BJ (cell line): ENCODE measurements around the gene PTPN7. TPM values are rescaled to one million over a fixed set of nuclear protein-coding genes. Genes with fewer than 3 reads are reported as not detected.
"Not testable (repeated sequence)": the region's sequence is repeated elsewhere in the genome, so short reads cannot be mapped to it uniquely, and the experiment has no call there.

Experiments
- CTCF ChIA-PET: fragments of 350-600 bp; formaldehyde crosslinking; extraction: SDS; loops from one replicate; lab custom pipeline; 2021; ENCODE audit warnings: antibody characterized with exemption, inconsistent platforms; lab: Yijun Ruan, JAX
- POLR2A ChIA-PET: fragments of 300-600 bp; sonication (Branson Sonifier 250); formaldehyde crosslinking; extraction: SDS; loops from one replicate; lab custom pipeline; 2021; ENCODE audit warnings: antibody characterized with exemption; lab: Charles Lee
- DNase-seq: peaks from one replicate; pipeline ENCODE4 v3.0.0-alpha.2; 2011; ENCODE audit warnings: low read depth
- H3K27me3 ChIP-seq: 2 replicates; pipeline ENCODE4 v1.6.0; 2011; ENCODE audit warnings: low read length; ENCODE audit not compliant: control insufficient read depth, insufficient read depth
- H3K36me3 ChIP-seq: 2 replicates; pipeline ENCODE4 v1.5.1; 2011; ENCODE audit warnings: low read length; ENCODE audit not compliant: control insufficient read depth, insufficient read depth
- H3K4me3 ChIP-seq: 2 replicates; pipeline ENCODE4 v1.5.1; 2011; ENCODE audit warnings: low read depth, mild to moderate bottlenecking, control low read depth, low read length
- CTCF ChIP-seq: IDR thresholded peaks from 2 replicates; pipeline ENCODE4 v1.5.1; 2011; ENCODE audit warnings: low read depth, mild to moderate bottlenecking, control low read depth, inconsistent platforms, low read length, moderate library complexity; ENCODE audit not compliant: insufficient read depth
- polyA plus RNA-seq: library from polyadenylated mRNA; depleted of rRNA; stranded (reverse); fragments of >200 nt; gene quantifications from 2 replicates; pipeline ENCODE4 v1.2.3, GENCODE V29; 2011

The PTPN7 gene
- polyA plus RNA-seq, 1 experiment: not detected

GRCh38 chr1:202193614-202194327 is 33.4 kb upstream of the PTPN7 start, which contains the start of gene LGR6:
TSS of gene LGR6 (plus strand) at chr1:202193799. CDS start at chr1:202193990, 191 bp downstream.
- TF ChIP-seq CTCF: no peak
- ChIA-PET CTCF (interaction anchor here (0.7 to 5.5 kb wide), 34 partner anchors 7 to 531 kb away, joined by 3 to 158 read pairs (median 6); partner anchors contain the start of genes ARL8A and UBE2T), POLR2A (interaction anchor here (0.6 kb wide), 1 partner anchor 211 kb away, joined by 3 read pairs; the partner anchor contains the start of gene RNPEP)
- no peak for DNase-seq
- H3K4me3 ChIP-seq: no peak within 1 kb of the TSS
- H3K27me3 ChIP-seq: peaks cover 36% of the 10 kb centered on the region
- no peaks in the 10 kb centered on the region for H3K36me3 ChIP-seq

- Histone ChIP-seq H3K36me3 (no peaks in the 10 kb centered on the region), H3K4me3 (no peak overlapping the region), H3K27me3 (peaks cover 36% of the 10 kb centered on the region)
- ChIA-PET POLR2A (interaction anchor here (0.6 kb wide), 1 partner anchor 210 kb away, joined by 3 read pairs; the partner anchor contains the start of gene RNPEP), CTCF (interaction anchor here (0.7 to 5.5 kb wide), 47 partner anchors 8 to 589 kb away, joined by 3 to 158 read pairs (median 5); partner anchors contain the start of genes ARL8A and UBE2T)
- TF ChIP-seq CTCF: peak; percentile 91
- DNase-seq: no peak
Measured at GRCh38 chr1:202192770-202193613, 32.6 kb upstream of the PTPN7 start.

DNA sequence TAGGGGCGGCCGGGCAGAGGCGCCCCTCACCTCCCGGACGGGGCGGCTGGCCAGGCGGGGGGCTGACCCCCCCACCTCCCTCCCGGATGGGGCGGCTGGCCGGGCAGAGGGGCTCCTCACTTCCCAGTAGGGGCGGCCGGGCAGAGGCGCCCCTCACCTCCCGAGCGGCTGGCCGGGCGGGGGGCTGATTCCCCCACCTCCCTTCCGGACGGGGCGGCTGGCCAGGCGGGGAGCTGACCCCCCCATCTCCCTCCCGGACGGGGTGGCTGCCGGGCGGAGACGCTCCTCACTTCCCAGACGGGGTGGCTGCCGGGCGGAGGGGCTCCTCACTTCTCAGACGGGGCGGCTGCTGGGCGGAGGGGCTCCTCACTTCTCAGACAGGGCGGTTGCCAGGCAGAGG is 31.0 kb upstream of the PTPN7 start:
- peaks cover 38% of the 10 kb centered on the region for H3K27me3 ChIP-seq
- H3K36me3 ChIP-seq, POLR2A ChIA-PET, H3K4me3 ChIP-seq, DNase-seq: not testable (repeated sequence)
- CTCF ChIA-PET: interaction anchor here (1.4 to 5.5 kb wide), 4 partner anchors 8 to 125 kb away, joined by 4 to 158 read pairs (median 36); no protein-coding TSS in a partner anchor

DNA sequence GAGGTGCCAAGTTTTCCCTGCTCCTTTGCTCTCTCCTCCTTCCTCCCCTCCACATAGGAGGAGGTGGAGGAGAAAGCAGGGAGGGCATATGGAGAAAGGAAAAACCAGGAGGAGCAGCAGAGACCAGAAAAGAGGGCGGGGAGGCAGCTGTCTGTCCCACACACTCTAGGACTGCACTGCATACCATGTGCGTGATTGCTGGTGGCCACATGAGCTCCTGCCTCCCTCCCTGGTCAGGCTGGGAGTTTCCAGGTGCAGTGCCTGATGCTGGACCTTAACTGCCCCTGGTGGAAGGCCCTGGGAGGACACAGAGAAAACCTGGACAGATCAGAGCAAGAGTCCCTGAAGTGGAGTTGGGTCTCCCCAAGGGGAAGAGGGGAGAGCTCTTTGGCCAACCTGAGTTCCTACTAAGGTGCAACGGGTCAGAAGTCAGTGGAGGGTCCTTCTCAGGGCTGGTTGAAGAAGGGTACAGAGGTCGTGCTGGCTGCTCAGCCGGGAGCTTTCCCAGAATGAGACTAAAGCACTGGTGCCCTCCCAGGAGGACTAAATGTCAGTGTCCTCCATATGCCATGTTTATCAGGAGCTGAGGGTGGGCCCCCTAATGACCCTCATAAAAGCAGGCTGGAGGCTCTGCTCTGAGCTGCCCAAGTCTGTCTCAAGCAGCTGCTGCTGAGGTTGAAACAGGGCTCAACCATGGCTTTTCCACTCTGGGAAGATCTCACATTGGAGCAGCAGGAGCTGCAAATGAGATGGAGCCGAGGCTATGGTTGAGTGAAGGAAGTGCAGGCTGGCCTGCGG is 29.7 kb upstream of the PTPN7 start:
- Histone ChIP-seq H3K4me3 (no peak overlapping the region), H3K27me3 (peaks cover 26% of the 10 kb centered on the region), H3K36me3 (no peaks in the 10 kb centered on the region)
- ChIA-PET CTCF (interaction anchor here (0.6 to 10.8 kb wide), 38 partner anchors 8 to 529 kb away, joined by 3 to 206 read pairs (median 6); no protein-coding TSS in a partner anchor), POLR2A (no interaction called here)
- TF ChIP-seq CTCF: peak; percentile 34
- no peak for DNase-seq
